GM19452 (cell line): Measurements from ENCODE around the gene ADK.
"Not testable (repeated sequence)": the region's sequence is repeated elsewhere in the genome, so short reads cannot be mapped to it uniquely, and the experiment has no call there.

Experiments used
- ATAC-seq: cut with Tn5 transposase; IDR thresholded peaks from one replicate; pipeline ENCODE4 v1.9.1; 2021; ENCODE audit not compliant: unreplicated experiment

Gene ADK

DNA sequence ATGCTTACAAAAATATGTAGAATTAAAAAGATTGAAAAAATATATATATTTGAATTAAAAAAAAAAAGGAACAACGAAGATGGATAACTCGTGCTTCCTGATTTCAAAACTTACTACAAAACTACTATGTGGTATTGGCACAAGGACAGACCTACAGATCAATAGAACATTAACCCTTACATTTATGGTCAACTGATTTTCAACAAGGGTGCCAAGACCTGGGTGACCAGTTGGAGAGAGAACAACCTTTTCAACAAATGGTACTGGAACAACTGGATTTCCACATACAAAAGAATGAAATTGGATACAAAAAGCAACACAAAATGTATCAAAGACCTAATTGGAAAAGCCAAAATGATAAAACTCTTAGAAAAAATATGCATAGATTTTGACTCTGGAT lies 10.5 kb upstream of the ADK start:
- ATAC-seq, result no peak

GRCh38 chr10:74145133-74145532 lies 5.9 kb upstream of the ADK start:
- no peak for ATAC-seq

DNA sequence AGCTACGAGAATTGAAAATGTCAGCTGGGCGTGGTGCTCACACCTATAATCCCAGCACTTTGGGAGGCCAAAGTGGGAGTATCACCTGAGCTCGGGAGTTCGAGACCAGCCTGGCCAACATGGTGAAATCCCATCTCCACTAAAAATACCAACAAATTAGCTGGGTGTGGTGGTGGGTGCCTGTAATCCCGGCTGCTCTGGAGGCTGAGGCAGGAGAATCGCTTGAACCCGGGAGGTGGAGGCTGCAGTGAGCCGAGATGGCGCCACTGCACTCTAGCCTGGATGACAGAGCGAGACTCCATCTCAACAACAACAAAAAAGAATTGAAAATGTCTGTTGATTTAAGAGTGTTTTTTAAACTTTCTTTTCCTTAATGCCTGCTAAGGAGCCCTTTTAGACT lies 4.0 kb upstream of the ADK start:
- not testable (repeated sequence) for ATAC-seq

- peak; percentile 48 for ATAC-seq
Observed at GRCh38 chr10:74150204-74150989, 624 bp upstream of the ADK start, which contains the start of gene AP3M1. AP3M1 (minus strand) TSS chr10:74150828; CDS start chr10:74138379, 12,449 bp downstream.

DNA sequence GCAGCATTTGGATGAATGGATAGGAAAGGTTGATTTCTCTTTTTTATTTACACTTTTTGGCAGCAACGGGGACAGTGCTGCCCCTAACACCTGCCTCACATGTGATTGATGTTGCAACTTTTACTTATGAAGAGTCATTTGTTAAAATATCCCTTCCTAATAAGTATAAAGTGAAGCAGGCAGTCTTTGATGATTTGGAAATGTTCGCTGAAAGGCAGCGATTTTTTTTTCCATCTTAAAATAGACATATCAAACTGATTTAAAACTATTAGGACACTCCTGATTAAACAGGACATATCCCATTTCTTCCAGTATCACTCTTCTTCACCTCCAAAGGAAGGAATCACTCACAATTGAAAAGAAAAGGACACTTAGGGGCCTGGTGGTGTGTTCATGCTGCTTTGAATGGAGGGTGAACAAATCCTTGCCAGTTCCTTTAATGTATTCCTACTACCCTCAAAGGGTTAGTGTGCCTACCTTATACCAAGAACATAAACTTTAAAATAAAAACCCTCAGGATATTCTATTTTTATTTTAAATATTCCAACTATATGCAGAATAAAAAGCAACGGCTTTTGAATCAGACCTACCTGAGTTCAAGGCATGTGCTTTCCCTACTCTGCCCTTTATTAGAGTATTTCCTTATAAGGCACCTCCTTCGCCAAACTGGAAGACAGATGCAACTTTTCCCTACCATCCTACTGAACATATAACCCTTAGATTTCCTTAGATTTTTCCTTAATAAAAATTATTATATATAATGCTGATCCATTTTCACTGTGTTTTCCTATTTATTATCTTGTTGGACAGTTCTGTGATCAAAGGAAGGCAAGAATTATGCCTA lies 1.1 kb downstream of the ADK start:
- ATAC-seq, result no peak

DNA sequence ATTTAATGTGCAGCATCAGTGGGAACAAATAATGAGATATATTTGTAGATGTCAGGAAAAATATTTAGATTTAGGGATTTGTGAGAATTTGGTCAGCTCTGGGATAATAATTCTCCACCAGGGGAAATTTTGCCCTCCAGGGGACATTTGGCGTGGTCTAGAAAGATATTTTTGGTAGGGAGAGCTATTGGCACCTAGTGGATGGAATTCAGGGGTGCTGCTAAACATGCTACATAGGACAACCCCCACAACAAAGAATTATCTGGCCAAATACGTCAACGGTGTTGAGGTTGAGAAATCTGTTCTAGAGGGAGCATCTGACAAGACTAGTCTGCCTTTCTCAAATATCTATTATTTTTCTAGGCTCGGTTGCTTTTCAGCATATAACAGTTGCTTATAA lies 2.1 kb downstream of the ADK start:
- ATAC-seq, result no peak

- no peak for ATAC-seq
Observed at GRCh38 chr10:74153676-74154075, 2.7 kb downstream of the ADK start.

DNA sequence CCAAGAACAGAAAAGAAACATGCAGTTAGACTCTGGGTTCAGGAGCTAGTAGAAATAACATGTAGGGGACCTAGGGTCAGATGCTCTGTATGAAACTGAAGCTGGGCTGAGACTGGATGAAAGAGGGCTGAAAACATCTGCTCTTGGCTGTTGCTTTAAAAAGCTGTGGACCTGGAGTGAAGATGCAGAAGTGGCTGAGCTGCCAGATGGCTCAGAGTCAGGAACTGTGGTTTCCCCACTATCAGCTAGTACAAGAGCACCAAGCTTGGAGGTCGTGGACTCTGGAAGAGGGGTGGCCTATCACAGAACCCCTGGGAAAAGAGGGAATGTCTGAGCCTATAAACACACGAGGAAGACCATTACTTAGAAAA lies 5.9 kb downstream of the ADK start:
- no peak for ATAC-seq

DNA sequence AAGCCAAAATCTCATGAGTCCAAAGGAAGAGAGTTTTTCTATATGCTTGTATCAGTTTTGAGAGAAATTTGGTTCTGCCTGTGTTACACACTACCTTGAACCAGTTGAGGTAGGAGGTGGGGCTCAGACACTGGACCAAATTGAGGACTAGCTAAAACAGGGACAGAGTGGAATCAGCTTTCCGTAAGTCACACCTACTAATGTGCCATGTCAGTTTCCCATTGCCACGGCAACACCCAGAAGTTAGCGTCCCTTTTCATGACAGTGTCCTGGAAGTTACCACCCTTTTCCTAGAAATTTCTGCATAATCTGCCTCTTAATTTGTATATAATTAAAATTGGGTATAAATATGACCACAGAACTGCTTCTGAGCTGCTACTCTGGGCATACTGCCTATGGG lies 9.0 kb downstream of the ADK start:
- no peak for ATAC-seq

GRCh38 chr10:74163319-74164068 lies 12.5 kb downstream of the ADK start:
- ATAC-seq, result no peak

DNA sequence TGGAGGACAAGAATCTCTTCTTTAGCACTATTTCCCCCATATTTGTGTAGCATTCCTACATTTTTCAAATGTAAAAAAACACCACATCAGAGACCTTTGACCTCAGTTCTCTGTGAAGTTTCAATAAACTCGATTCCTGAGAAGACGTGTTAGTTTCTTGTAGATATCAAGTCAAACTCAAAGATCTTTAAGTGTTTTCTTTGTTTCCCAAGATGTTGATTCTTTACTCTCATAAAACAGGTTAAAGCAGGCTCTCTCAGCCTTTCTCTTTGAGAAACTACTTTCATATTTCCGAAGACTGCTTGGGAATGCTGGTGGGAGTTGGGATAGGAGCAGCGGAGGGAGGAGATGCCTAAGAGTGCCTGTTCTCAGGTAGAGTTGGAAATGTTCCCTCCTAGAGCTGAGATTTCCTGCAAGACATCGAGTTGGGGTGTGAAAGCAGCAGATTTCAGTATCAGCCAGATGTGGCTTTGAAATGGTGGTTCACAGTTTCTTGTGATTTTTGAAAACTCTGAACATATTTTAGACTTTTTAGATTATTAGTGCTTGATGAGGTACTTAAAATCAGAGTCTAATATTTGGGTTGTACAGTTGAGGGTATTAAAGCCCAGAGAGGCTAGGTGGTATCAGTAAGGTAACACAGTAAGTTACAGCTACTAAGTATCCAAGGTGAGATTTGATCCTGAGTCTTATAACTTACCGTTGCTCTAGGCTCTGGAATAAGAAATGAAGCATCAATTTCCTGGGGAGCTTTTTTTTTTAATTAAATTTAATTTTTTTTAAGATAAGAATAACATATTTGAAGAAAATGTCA lies 13.9 kb downstream of the ADK start:
- ATAC-seq, result no peak

GRCh38 chr10:74165530-74165901 lies 14.5 kb downstream of the ADK start:
- no peak for ATAC-seq

DNA sequence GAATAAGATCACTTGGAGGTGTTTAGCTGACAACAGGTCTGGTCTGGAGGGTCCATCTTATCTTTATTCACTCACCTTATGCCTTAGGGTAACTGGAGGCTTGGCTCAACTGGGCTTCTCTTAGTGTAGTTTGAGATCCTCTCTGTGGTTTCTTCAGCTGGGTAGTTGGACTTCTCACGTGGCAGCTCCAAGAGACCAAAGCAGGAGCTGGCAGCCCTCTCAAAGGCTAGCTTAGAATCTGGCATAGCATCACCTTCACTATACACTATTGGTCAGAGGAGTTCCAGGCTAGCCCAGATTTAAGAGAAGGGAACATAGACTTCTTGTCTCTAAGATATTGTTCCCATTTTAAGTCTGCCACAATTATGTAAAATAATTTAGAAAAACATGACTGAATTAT lies 16.4 kb downstream of the ADK start:
- no peak for ATAC-seq

GRCh38 chr10:74171625-74172024 lies 20.6 kb downstream of the ADK start:
- no peak for ATAC-seq

DNA sequence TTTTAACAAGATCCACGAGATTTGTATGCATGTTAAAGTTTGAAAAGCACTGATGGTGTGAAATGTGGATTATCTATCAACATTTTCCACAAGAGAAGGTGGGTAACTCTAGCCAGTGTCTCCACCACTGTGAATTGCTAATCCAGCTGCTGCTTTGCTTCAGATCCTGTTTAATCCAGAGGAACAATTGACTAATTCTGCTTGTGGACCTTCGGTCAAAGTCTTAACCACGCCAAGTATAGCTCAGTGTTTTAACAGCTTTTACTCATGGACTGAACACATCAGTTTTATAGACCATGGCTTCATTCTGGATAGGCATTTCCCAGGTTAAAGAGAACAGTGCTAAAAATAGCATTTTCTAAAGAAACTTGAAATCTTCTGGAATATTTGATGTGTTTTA lies 23.5 kb downstream of the ADK start:
- ATAC-seq, result no peak

DNA sequence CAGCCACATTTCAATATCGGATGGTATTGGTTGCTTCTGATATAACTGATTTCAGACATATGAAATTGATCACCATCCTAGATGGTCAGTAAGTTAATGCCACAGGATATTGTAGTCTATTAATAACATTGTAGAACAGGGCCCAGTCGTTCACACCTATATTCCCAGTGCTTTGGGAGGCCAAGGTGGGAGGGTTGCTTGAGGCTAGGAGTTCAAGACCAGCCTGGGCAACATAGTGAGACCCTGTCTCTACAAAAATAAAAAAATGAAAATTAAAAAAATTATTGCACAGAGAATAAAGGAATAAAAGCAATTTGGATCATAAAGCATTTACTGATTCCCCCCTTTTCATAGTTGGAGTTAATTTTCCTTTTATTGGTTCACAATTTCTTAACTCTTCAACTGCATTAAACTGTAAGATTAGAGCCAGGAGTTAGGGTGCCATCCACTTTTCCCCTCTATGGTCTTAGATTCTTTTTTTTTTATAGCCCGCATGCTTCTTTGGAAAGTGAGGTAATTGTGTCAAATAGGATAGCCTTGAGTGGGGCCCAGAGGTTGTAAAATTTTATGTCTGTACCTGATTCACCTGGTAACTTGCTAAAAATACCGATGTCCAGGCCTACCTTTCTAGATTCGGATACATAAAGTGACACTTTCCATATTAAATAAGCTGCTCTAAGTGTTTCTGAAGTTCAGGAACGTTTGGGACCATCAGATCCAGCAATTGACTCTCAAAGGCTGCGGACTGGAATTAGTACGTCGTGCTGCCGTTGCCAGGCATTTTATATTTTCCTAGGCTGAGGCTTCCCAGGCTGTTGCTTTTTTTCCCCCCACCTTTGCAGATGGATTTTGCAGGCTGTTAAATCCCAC lies 24.7 kb downstream of the ADK start:
- no peak for ATAC-seq

DNA sequence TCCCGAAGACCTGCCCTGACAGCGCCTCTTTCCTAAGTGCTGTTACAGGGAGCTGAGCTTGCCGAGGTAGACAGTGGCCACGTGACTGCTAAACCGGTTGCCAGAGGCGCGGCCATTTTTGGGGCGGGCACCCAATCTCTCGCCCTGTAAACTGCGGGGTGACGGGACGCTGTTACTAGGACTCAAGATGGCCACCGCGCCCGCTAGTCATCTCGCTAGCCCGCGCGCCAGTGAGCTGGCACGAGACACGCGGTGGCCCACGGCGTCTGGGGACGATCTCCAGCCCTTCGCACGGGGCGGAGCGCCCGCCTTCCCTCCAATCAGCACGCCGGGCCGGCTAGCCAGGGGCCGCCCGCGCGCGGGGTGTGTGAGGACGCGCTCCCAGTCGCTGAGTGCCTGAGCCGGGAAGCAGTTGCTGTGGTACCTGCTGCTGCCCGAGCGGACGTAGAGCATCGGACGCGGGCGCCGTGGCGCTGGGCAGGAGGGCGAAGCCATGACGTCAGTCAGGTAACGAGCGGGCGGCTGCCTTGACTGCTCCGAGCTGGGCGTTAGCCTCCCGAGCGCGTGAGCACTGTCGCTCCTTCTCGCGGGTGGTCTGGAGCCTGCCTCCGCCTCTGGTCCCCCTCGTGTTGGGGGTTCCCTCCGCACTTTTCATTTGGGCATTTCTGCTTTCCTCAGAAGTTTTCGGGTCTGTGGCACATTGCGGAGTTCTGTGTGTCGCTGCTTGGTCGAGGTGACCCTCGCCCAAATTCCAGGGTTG lies 25.5 kb downstream of the ADK start:
- peak; percentile 95 for ATAC-seq

- no peak for ATAC-seq
Observed at GRCh38 chr10:74177140-74177677, 26.2 kb downstream of the ADK start.
